HFFc6 (cell line): ENCODE measurements around the gene GZMM. TPM values are rescaled to one million over a fixed set of nuclear protein-coding genes. Genes with fewer than 3 reads are reported as not detected.

ENCODE experiments used
- DNase-seq: peaks from one replicate; pipeline ENCODE4 v3.0.0-alpha.2; 2018
- H3K27ac Mint-ChIP-seq: 2 replicates; pipeline ENCODE4 v1.8.0; 2020; ENCODE audit warnings: mild to moderate bottlenecking, mixed read lengths
- H3K27me3 Mint-ChIP-seq: 2 replicates; pipeline ENCODE4 v1.8.0; 2021; ENCODE audit warnings: mild to moderate bottlenecking, moderate library complexity, mixed read lengths; ENCODE audit not compliant: insufficient read depth
- H3K36me3 Mint-ChIP-seq: 2 replicates; pipeline ENCODE4 v1.8.0; 2021; ENCODE audit warnings: low read depth, mixed read lengths
- H3K4me1 Mint-ChIP-seq: 2 replicates; pipeline ENCODE4 v1.8.0; 2020; ENCODE audit warnings: low read depth, mixed read lengths
- H3K4me3 Mint-ChIP-seq: 2 replicates; pipeline ENCODE4 v1.8.0; 2020; ENCODE audit warnings: mild to moderate bottlenecking, moderate library complexity, mixed read lengths
- H3K9me3 Mint-ChIP-seq: 2 replicates; pipeline ENCODE4 v1.8.0; 2020; ENCODE audit warnings: mild to moderate bottlenecking, mixed read lengths
- total RNA-seq, 6 experiments: library from RNA; stranded (reverse); fragmentation: NEBNext Ultra II Directional; extraction: Animal tissue kit (Norgen Biotek cat#: 25700); gene quantifications; 2 replicates in 1 of 6; 3 replicates in 5 of 6; pipeline ENCODE4 v1.2.3, GENCODE V29; 2021
- TF ChIP-seq, protein P1 (sequence below): fragments of 200-600 bp; sonication (generic); IDR thresholded peaks from 2 replicates; pipeline ENCODE4 v1.5.0; 2021; ENCODE audit warnings: antibody characterized with exemption, mild to moderate bottlenecking

Gene GZMM
- total RNA-seq, 6 experiments from 2014 or later = 0.24 TPM; not detected in 5

GRCh38 chr19:539429-540030, 4.3 kb upstream of the GZMM start:
- no peak for DNase-seq
- TF ChIP-seq, protein P1, sequence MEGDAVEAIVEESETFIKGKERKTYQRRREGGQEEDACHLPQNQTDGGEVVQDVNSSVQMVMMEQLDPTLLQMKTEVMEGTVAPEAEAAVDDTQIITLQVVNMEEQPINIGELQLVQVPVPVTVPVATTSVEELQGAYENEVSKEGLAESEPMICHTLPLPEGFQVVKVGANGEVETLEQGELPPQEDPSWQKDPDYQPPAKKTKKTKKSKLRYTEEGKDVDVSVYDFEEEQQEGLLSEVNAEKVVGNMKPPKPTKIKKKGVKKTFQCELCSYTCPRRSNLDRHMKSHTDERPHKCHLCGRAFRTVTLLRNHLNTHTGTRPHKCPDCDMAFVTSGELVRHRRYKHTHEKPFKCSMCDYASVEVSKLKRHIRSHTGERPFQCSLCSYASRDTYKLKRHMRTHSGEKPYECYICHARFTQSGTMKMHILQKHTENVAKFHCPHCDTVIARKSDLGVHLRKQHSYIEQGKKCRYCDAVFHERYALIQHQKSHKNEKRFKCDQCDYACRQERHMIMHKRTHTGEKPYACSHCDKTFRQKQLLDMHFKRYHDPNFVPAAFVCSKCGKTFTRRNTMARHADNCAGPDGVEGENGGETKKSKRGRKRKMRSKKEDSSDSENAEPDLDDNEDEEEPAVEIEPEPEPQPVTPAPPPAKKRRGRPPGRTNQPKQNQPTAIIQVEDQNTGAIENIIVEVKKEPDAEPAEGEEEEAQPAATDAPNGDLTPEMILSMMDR = no peak
- Mint-ChIP-seq H3K4me3 (no peak overlapping the region), H3K27me3 (no peaks in the 10 kb centered on the region), H3K27ac (no peak overlapping the region), H3K4me1 (no peaks in the 10 kb centered on the region), H3K36me3 (peaks cover 7% of the 10 kb centered on the region), H3K9me3 (no peaks in the 10 kb centered on the region)

DNA sequence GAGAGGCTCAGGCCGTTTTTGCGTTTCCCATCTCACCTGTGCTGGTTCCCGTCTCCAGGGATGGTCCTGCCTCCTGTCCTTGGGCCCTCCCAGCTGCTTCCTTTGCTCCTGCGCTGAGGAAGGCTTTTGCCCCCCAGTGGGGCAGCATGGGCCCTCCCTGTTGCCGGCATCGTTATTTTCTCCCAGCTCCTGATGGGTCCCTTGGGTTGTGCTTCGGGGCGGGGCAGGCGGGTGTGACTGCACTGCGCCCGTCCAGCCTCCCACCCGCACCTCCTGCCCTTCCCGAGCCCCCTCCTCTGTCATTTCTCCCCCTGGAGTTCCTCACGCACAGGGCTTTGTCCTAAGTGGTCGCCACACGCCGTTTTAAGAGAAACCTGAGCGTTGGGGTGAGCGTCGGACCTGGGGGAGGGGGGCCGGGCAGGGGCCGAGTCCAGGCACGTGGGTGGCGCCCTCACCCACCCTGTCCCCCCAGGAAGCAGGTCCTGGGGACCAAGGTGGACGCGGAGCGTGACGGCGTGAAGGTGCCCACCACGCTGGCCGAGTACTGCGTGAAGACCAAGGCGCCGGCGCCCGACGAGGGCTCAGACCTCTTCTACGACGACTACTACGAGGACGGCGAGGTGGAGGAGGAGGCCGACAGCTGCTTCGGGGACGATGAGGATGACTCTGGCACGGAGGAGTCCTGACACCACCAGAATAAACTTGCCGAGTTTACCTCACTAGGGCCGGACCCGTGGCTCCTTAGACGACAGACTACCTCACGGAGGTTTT, 2.8 kb upstream of the GZMM start:
- no peak for DNase-seq
- Mint-ChIP-seq H3K27me3 (no peaks in the 10 kb centered on the region), H3K4me3 (no peak overlapping the region), H3K9me3 (no peaks in the 10 kb centered on the region), H3K4me1 (no peaks in the 10 kb centered on the region), H3K36me3 (peaks cover 7% of the 10 kb centered on the region), H3K27ac (no peak overlapping the region)
- TF ChIP-seq, protein P1 = no peak

GRCh38 chr19:541699-542098, 2.2 kb upstream of the GZMM start:
- Mint-ChIP-seq H3K27ac (no peak overlapping the region), H3K9me3 (no peaks in the 10 kb centered on the region)

GRCh38 chr19:542173-542866, 1.5 kb upstream of the GZMM start:
- H3K4me3 Mint-ChIP-seq = no peak overlapping the region
- H3K27ac Mint-ChIP-seq = no peak overlapping the region
- H3K9me3 Mint-ChIP-seq = no peaks in the 10 kb centered on the region
- H3K36me3 Mint-ChIP-seq = peaks cover 7% of the 10 kb centered on the region
- H3K27me3 Mint-ChIP-seq = no peaks in the 10 kb centered on the region
- DNase-seq = no peak
- TF ChIP-seq, protein P1 = no peak
- H3K4me1 Mint-ChIP-seq = no peaks in the 10 kb centered on the region

More at GRCh38 chr19:541699-542098, 2.2 kb upstream of the GZMM start:
- Mint-ChIP-seq H3K27me3 (no peaks in the 10 kb centered on the region), H3K4me1 (no peaks in the 10 kb centered on the region), H3K4me3 (no peak overlapping the region), H3K36me3 (peaks cover 7% of the 10 kb centered on the region)
- TF ChIP-seq, protein P1 = no peak
- DNase-seq = no peak

DNA sequence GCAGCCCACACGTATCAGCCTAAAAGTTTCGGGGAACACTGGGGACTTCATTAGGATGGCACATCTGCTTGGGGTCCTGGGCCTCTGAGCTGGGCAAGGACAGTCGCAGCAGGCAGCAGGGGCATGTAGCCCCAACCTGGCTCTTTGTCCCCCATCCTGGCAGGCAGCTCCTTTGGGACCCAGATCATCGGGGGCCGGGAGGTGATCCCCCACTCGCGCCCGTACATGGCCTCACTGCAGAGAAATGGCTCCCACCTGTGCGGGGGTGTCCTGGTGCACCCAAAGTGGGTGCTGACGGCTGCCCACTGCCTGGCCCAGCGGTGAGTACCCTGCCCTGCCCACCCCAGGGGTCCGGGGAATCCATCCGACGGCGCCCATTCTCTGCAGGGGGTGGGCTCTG, 3.3 kb downstream of the GZMM start:
- TF ChIP-seq, protein P1 = no peak
- H3K27ac Mint-ChIP-seq = no peak overlapping the region
- H3K36me3 Mint-ChIP-seq = peaks cover 7% of the 10 kb centered on the region
- H3K9me3 Mint-ChIP-seq = no peaks in the 10 kb centered on the region
- H3K4me1 Mint-ChIP-seq = no peaks in the 10 kb centered on the region
- DNase-seq = no peak
- H3K27me3 Mint-ChIP-seq = no peaks in the 10 kb centered on the region
- no peak overlapping the region for H3K4me3 Mint-ChIP-seq
